GM23248 (cell line): ENCODE results near the gene LPIN3. TPM values are rescaled to one million over a fixed set of nuclear protein-coding genes. Genes with fewer than 3 reads are reported as not detected.

Experiments used
- DNase-seq: peaks from one replicate; pipeline ENCODE4 v3.0.0-alpha.2; 2015
- H2AFZ ChIP-seq: fragments of 200-600 bp; sonication (generic); 2 replicates; pipeline ENCODE4 v1.6.1; 2016; ENCODE audit warnings: antibody characterized with exemption
- H3F3A ChIP-seq: fragments of 200-600 bp; sonication (generic); 2 replicates; pipeline ENCODE4 v1.6.1; 2016; ENCODE audit warnings: mild to moderate bottlenecking, antibody characterized with exemption, mixed run types; ENCODE audit not compliant: insufficient read depth
- H3K27ac ChIP-seq: fragments of 200-600 bp; sonication (generic); 2 replicates; pipeline ENCODE4 v1.5.1; 2016; ENCODE audit warnings: mild to moderate bottlenecking
- H3K27me3 ChIP-seq: fragments of 200-600 bp; sonication (generic); replicated peaks from 2 replicates; pipeline ENCODE4 v1.6.1; 2016; ENCODE audit warnings: mild to moderate bottlenecking; ENCODE audit not compliant: insufficient read depth
- H3K36me3 ChIP-seq: fragments of 200-600 bp; sonication (generic); 2 replicates; pipeline ENCODE4 v1.6.1; 2016; ENCODE audit warnings: low read depth, mild to moderate bottlenecking
- H3K4me1 ChIP-seq: fragments of 200-600 bp; sonication (generic); 2 replicates; pipeline ENCODE4 v1.6.1; 2016; ENCODE audit warnings: mild to moderate bottlenecking; ENCODE audit not compliant: insufficient read depth
- H3K4me2 ChIP-seq: fragments of 200-600 bp; sonication (generic); one replicate; pipeline ENCODE4 v1.6.1; 2016; ENCODE audit warnings: mild to moderate bottlenecking; ENCODE audit not compliant: unreplicated experiment
- H3K4me3 ChIP-seq: fragments of 200-600 bp; sonication (generic); 2 replicates; pipeline ENCODE4 v1.5.1; 2016; ENCODE audit warnings: mild to moderate bottlenecking
- H3K79me2 ChIP-seq: fragments of 200-600 bp; sonication (generic); 2 replicates; pipeline ENCODE4 v1.6.1; 2016; ENCODE audit warnings: mild to moderate bottlenecking; ENCODE audit not compliant: insufficient read depth
- H3K9ac ChIP-seq: fragments of 200-600 bp; sonication (generic); 2 replicates; pipeline ENCODE4 v1.6.1; 2016; ENCODE audit warnings: mild to moderate bottlenecking
- H3K9me2 ChIP-seq: fragments of 200-600 bp; sonication (generic); 2 replicates; pipeline ENCODE4 v1.6.1; 2016; ENCODE audit warnings: mixed run types, mild to moderate bottlenecking, moderate library complexity; ENCODE audit not compliant: insufficient read depth
- H3K9me3 ChIP-seq: fragments of 200-600 bp; sonication (generic); one replicate; pipeline ENCODE4 v1.6.1; 2017; ENCODE audit warnings: low read depth
- H4K20me1 ChIP-seq: fragments of 200-600 bp; sonication (generic); 2 replicates; pipeline ENCODE4 v1.6.0; 2016; ENCODE audit not compliant: insufficient read depth
- EZH2 ChIP-seq: fragments of 200-600 bp; sonication (generic); IDR thresholded peaks from 2 replicates; pipeline ENCODE4 v1.6.1; 2018; ENCODE audit warnings: antibody characterized with exemption, mild to moderate bottlenecking; ENCODE audit not compliant: insufficient read depth, poor library complexity, severe bottlenecking
- EZH2phosphoT487 ChIP-seq: fragments of 200-600 bp; sonication (generic); IDR thresholded peaks from 2 replicates; pipeline ENCODE4 v1.6.1; 2018; ENCODE audit warnings: antibody characterized with exemption, moderate library complexity, mild to moderate bottlenecking, low read depth; ENCODE audit not compliant: insufficient read depth
- WGBS, 2 experiments: methylation state at CpG; one replicate each; pipeline ENCODE4 v1.1.6; 2015 to 2017; ENCODE audit warnings: low lambda C conversion rate in 2 of 2, low coverage in 1 of 2; ENCODE audit errors: missing lambda C conversion rate in 2 of 2; 5-methylcytosine and 5-hydroxymethylcytosine counted together
- in situ Hi-C: fragments of 300-500 bp; cut with MboI; formaldehyde crosslinking; loops from 2 replicates; pipeline ENCODE4 v1.15.0; 2020
- polyA plus RNA-seq: library from polyadenylated mRNA; unstranded; fragments of >200 nt; fragmentation: Nextera tagmentation; extraction: Ambion mirVana; gene quantifications from 2 replicates; pipeline ENCODE4 v1.2.1, GENCODE V29; 2016
- total RNA-seq: library from RNA; depleted of rRNA; stranded (reverse); fragments of >200 nt; shearing (Covaris generic); gene quantifications from 2 replicates; pipeline ENCODE4 v1.2.3, GENCODE V29; 2014; rRNA removed

The LPIN3 gene
- total and polyA plus RNA-seq, 2 experiments from 2014 or later: 11.5 to 13.0 TPM

DNA sequence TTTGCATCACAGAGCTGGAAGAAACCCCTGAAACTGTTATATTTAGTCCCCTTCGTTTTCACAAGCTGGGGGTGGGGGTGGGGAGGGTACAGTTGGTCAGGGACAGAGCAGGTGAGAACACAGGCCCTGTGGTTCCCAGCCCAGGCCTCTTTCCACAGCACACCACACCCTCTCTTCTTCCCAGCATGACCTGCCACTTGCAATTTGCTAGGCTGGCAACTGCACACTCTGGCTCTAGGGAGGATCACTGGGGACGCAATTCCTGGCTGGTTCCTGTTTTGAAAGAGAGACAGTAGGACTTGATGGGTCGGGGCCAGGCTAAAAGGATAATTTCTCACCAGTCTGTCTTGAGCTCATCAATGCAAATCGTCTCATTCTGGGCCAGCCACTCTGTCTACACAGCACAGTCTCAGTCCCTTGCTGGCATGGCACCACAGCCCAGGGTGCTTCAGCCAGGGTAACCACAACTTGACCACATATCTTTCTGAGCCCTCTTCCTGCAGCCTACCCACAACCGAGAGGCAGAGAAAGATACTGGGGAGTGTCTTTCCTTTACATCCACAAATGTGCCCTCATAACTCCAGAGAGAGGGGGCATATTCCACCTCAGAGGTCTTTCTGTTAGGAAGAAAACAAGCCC is 67.7 kb downstream of the LPIN3 start:
- H4K20me1 ChIP-seq: no peaks in the 10 kb centered on the region
- H3K4me3 ChIP-seq: no peak overlapping the region
- DNase-seq: no peak
- H3K9me2 ChIP-seq: no peaks in the 10 kb centered on the region
- H3K4me1 ChIP-seq: 0 out of 2 replicates have a peak, but pooled peaks cover 4% of the 10 kb centered on the region
- peaks cover 13% of the 10 kb centered on the region; the same call in 1 of the 2 replicates for H3F3A ChIP-seq
- H3K9ac ChIP-seq: no peak overlapping the region
- TF ChIP-seq EZH2phosphoT487 (no peak), EZH2 (no peak)
- H3K9me3 ChIP-seq: no peaks in the 10 kb centered on the region
- H3K27ac ChIP-seq: no peak overlapping the region
- H2AFZ ChIP-seq: no peak overlapping the region
- H3K4me2 ChIP-seq: no peak overlapping the region
- no peaks in the 10 kb centered on the region for H3K79me2 ChIP-seq
- in situ Hi-C loops: no loop called here
- no peaks in the 10 kb centered on the region for H3K27me3 ChIP-seq
- 42 to 45% methylated on average over 5 of the region's 5 CpGs for WGBS, 2 experiments
- peaks cover 28% of the 10 kb centered on the region; the same call in 1 of the 2 replicates for H3K36me3 ChIP-seq

DNA sequence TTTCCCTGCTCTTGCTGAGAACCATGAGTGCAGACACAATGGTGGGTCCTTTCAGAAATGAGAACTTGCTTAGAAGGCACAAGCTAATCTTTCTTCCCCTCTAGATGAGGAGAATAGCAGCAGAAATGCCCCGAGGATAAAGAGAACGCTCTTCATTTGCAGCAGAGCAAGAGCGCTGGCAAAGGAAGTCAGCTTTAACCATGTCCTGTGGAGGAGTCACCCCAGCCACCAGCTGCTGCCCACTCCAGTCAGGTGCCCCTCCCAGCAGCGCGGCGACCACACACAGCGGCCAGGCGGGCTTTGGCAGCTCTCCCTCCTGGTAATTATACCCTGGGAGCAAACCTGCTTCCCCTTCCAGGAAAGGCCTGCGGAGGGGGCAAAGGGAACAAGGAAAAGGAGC is 68.4 kb downstream of the LPIN3 start:
- H4K20me1 ChIP-seq: no peaks in the 10 kb centered on the region
- no peak overlapping the region for H3K9ac ChIP-seq
- in situ Hi-C loops: no loop called here
- H3F3A ChIP-seq: peaks cover 13% of the 10 kb centered on the region; the same call in 1 of the 2 replicates
- H3K27ac ChIP-seq: no peak overlapping the region
- no peaks in the 10 kb centered on the region for H3K9me3 ChIP-seq
- H2AFZ ChIP-seq: no peak overlapping the region
- no peak for DNase-seq
- H3K79me2 ChIP-seq: no peaks in the 10 kb centered on the region
- H3K4me2 ChIP-seq: no peak overlapping the region
- no peak for TF ChIP-seq EZH2
- no peak for TF ChIP-seq EZH2phosphoT487
- no peaks in the 10 kb centered on the region for H3K27me3 ChIP-seq
- 68 to 72% methylated on average over 9 of the region's 9 CpGs for WGBS, 2 experiments
- no peaks in the 10 kb centered on the region for H3K9me2 ChIP-seq
- 0 out of 2 replicates have a peak, but pooled peaks cover 4% of the 10 kb centered on the region for H3K4me1 ChIP-seq
- no peak overlapping the region for H3K4me3 ChIP-seq
- H3K36me3 ChIP-seq: peaks cover 23% of the 10 kb centered on the region; the same call in 1 of the 2 replicates

Other genes with a start within 250 kb of the LPIN3 start
- gene PLCG1, start 203.3 kb upstream of the LPIN3 start, total RNA-seq: 29.8 and 32.6 TPM in 2 replicates
- gene PLCG1, start 203.3 kb upstream of the LPIN3 start, polyA plus RNA-seq: 4.8 and 8.3 TPM in 2 replicates
- 37.3 and 38.5 TPM in 2 replicates for gene ZHX3, start 23.1 kb upstream of the LPIN3 start, total RNA-seq
- gene ZHX3, start 23.1 kb upstream of the LPIN3 start, polyA plus RNA-seq: 9.8 and 11.5 TPM in 2 replicates
- gene EMILIN3, start 26.0 kb downstream of the LPIN3 start, total RNA-seq: 0.13 TPM in 1 of 2 replicates, not detected in the other
- gene EMILIN3, start 26.0 kb downstream of the LPIN3 start, polyA plus RNA-seq: 0.11 TPM in 1 of 2 replicates, not detected in the other